ENCODE data around the gene RER1.
A peak's percentile ranks its signal among the peaks of the same experiment; 100 is the strongest.

The RER1 gene, protein sequence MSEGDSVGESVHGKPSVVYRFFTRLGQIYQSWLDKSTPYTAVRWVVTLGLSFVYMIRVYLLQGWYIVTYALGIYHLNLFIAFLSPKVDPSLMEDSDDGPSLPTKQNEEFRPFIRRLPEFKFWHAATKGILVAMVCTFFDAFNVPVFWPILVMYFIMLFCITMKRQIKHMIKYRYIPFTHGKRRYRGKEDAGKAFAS

DNA sequence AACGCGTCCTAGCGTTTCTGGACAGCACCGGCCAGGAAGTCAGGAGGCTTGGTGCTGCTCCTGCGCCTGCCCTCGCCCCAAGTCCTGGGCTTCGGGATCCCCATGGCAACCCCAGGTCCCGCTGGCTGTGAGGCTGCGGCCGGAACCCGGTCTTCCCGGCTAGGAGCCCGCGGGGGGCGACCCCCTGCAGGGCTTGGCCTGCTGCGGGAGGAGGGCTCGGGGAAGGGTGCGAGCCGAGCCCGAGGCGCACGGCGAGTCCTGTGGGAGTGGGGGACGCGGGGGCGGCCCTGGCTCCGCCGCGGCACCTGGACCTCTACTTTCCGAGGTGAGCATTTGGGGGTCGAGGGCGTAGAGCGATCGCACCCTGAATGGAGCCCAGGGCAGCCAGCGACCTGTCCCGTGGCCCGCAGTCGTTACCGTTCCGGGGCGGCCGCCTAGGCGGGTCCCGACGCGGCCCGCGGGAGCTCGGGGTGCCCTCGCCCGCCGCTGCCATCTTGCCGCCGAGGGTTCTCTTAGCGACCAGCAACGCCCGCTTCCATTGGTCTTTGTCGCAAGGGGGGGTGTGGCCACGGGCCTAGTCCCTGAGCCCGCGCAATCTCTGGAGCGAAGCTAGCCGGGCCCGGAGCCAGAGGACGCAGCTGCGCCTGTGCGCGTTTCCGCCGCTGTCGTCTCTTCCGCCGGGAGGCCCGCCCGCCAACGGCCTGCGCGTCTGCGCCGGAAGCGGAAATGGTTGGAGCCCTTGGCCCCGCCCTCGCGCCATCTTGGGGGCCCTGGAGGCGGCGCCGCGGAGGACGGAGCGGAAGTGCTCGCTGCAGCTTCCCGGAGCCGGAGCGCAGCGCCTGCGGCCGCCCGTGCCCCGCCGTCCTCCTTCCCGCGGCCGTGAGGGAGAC is at the start of gene RER1, which contains the start of gene MORN1:
Gene RER1, plus strand, starts transcription at position 801 of the 890 bp plus-strand sequence. CDS start 3,950 bp downstream, outside the sequence.
Gene MORN1, minus strand, starts transcription at position 514 of the 890 bp plus-strand sequence. Its CDS starts 21 bp downstream, at position 493.
- Histone ChIP-seq H3K4me1 (ENCODE audit: control insufficient read depth, insufficient read depth, low read length) (peaks cover 20% of the 10 kb centered on the region), H3K4me3 (ENCODE audit: low read length) (peak within 1 kb of the TSS; percentile 87), H3K27me3 (replicated peaks; ENCODE audit: control insufficient read depth, insufficient read depth, low read length) (no peaks in the 10 kb centered on the region), H3K36me3 (ENCODE audit: control insufficient read depth, insufficient read depth, low read length, severe bottlenecking) (peaks cover 21% of the 10 kb centered on the region), H3K9ac (ENCODE audit: low read length) (peak within 1 kb of the TSS; percentile 93), H3K9me3 (ENCODE audit: control insufficient read depth, low read length) (no peaks in the 10 kb centered on the region)
- DNase-seq (ENCODE audit: low read depth): peak; percentile 100

GRCh38 chr1:2342384-2343022 is 49.1 kb upstream of the RER1 start:
- Histone ChIP-seq H3K36me3 (ENCODE audit: control insufficient read depth, insufficient read depth, low read length, severe bottlenecking) (no peaks in the 10 kb centered on the region), H3K4me1 (ENCODE audit: control insufficient read depth, insufficient read depth, low read length) (no peaks in the 10 kb centered on the region), H3K9ac (ENCODE audit: low read length) (no peak overlapping the region), H3K9me3 (ENCODE audit: control insufficient read depth, low read length) (no peaks in the 10 kb centered on the region), H3K27me3 (replicated peaks; ENCODE audit: control insufficient read depth, insufficient read depth, low read length) (peaks cover 4% of the 10 kb centered on the region), H3K4me3 (ENCODE audit: low read length) (no peak overlapping the region)
- no peak for DNase-seq (ENCODE audit: low read depth)

- no peak for DNase-seq (ENCODE audit: low read depth)
- Histone ChIP-seq H3K4me1 (ENCODE audit: control insufficient read depth, insufficient read depth, low read length) (no peaks in the 10 kb centered on the region), H3K36me3 (ENCODE audit: control insufficient read depth, insufficient read depth, low read length, severe bottlenecking) (no peaks in the 10 kb centered on the region), H3K9ac (ENCODE audit: low read length) (no peak overlapping the region), H3K9me3 (ENCODE audit: control insufficient read depth, low read length) (no peaks in the 10 kb centered on the region), H3K27me3 (replicated peaks; ENCODE audit: control insufficient read depth, insufficient read depth, low read length) (peaks cover 4% of the 10 kb centered on the region), H3K4me3 (ENCODE audit: low read length) (no peak overlapping the region)
Observed at GRCh38 chr1:2343023-2343935, 48.4 kb upstream of the RER1 start.

- H3K4me3 ChIP-seq (ENCODE audit: low read length): no peak overlapping the region
- no peaks in the 10 kb centered on the region for H3K9me3 ChIP-seq (ENCODE audit: control insufficient read depth, low read length)
- DNase-seq (ENCODE audit: low read depth): no peak
Observed at GRCh38 chr1:2344121-2344681, 47.4 kb upstream of the RER1 start.

DNA sequence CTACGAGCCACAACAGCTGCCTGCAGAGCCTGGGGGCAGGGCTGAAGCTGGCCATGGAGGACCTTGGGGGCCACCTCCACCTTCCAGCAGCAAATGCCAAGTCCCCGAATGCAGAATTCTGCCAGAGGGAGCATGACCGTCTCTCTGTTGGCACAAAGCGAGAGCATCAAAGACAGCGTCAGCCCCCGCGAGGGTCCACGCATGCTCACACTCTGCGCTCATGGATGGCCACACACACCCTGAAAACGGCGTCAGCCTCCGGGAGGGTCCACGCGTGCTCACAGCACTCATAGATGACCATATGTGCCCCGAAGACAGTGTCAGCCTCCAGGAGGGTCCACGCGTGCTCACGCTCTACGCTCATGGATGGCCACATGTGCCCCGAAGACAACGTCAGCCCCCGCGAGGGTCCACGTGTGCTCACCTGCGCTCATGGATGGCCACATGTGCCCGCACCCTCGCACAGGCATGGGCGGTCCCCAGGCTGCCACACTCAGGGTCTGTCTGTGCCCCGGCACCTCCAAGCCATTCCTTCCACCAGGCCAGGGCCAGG is 46.8 kb upstream of the RER1 start:
- no peaks in the 10 kb centered on the region for H3K4me1 ChIP-seq (ENCODE audit: control insufficient read depth, insufficient read depth, low read length)
- H3K36me3 ChIP-seq (ENCODE audit: control insufficient read depth, insufficient read depth, low read length, severe bottlenecking): no peaks in the 10 kb centered on the region
- no peak overlapping the region for H3K9ac ChIP-seq (ENCODE audit: low read length)
- no peaks in the 10 kb centered on the region for H3K9me3 ChIP-seq (ENCODE audit: control insufficient read depth, low read length)
- no peak overlapping the region for H3K4me3 ChIP-seq (ENCODE audit: low read length)
- peaks cover 4% of the 10 kb centered on the region for H3K27me3 ChIP-seq (replicated peaks; ENCODE audit: control insufficient read depth, insufficient read depth, low read length)
- no peak for DNase-seq (ENCODE audit: low read depth)

More at GRCh38 chr1:2344121-2344681, 47.4 kb upstream of the RER1 start:
- H3K36me3 ChIP-seq (ENCODE audit: control insufficient read depth, insufficient read depth, low read length, severe bottlenecking): no peaks in the 10 kb centered on the region
- peaks cover 4% of the 10 kb centered on the region for H3K27me3 ChIP-seq (replicated peaks; ENCODE audit: control insufficient read depth, insufficient read depth, low read length)
- no peak overlapping the region for H3K9ac ChIP-seq (ENCODE audit: low read length)
- H3K4me1 ChIP-seq (ENCODE audit: control insufficient read depth, insufficient read depth, low read length): no peaks in the 10 kb centered on the region

GRCh38 chr1:2345297-2346075 is 46.2 kb upstream of the RER1 start:
- H3K4me1 ChIP-seq (ENCODE audit: control insufficient read depth, insufficient read depth, low read length): no peaks in the 10 kb centered on the region
- no peak for DNase-seq (ENCODE audit: low read depth)

DNA sequence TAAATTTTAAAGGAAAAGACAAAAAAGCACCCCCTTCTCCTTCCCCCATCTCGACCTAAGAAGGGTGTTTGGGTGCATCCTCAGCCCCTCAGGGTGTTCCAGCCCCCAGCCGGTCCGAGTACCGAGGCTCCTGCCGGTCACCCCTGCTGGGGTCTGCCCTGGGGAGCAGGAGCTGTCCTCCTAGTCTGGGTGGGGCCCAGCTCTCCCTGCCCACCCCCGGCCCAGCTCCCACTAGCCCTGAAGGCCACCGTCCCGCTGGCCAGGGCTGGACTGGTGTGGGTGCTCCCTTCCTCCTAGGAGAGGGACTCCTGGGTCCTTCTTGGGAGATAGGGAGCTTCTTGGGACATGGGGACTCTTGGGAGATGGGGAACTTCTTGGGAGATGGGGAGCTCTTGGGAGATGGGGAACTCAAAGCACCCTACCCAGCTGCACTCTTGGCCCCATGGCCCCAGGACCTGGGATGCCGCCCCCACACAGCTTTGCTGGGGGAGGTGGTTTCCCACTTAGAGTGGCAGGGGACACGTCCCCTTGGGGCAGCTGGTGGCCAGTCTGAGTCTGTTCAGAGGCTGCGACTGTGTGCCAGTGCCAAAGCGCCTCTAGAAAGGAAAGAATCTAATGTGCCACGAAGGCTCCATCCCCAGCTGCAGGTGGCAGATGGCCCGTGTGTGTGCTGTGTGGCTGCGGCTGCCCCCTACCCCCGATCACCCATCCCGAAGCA is 44.8 kb upstream of the RER1 start:
- Histone ChIP-seq H3K9me3 (ENCODE audit: control insufficient read depth, low read length) (no peaks in the 10 kb centered on the region), H3K9ac (ENCODE audit: low read length) (no peak overlapping the region), H3K27me3 (replicated peaks; ENCODE audit: control insufficient read depth, insufficient read depth, low read length) (peaks cover 4% of the 10 kb centered on the region), H3K4me3 (ENCODE audit: low read length) (no peak overlapping the region), H3K36me3 (ENCODE audit: control insufficient read depth, insufficient read depth, low read length, severe bottlenecking) (no peaks in the 10 kb centered on the region), H3K4me1 (ENCODE audit: control insufficient read depth, insufficient read depth, low read length) (no peaks in the 10 kb centered on the region)
- DNase-seq (ENCODE audit: low read depth): no peak

More at GRCh38 chr1:2345297-2346075, 46.2 kb upstream of the RER1 start:
- Histone ChIP-seq H3K9ac (ENCODE audit: low read length) (no peak overlapping the region), H3K9me3 (ENCODE audit: control insufficient read depth, low read length) (no peaks in the 10 kb centered on the region), H3K36me3 (ENCODE audit: control insufficient read depth, insufficient read depth, low read length, severe bottlenecking) (no peaks in the 10 kb centered on the region), H3K27me3 (replicated peaks; ENCODE audit: control insufficient read depth, insufficient read depth, low read length) (peaks cover 4% of the 10 kb centered on the region), H3K4me3 (ENCODE audit: low read length) (no peak overlapping the region)

DNA sequence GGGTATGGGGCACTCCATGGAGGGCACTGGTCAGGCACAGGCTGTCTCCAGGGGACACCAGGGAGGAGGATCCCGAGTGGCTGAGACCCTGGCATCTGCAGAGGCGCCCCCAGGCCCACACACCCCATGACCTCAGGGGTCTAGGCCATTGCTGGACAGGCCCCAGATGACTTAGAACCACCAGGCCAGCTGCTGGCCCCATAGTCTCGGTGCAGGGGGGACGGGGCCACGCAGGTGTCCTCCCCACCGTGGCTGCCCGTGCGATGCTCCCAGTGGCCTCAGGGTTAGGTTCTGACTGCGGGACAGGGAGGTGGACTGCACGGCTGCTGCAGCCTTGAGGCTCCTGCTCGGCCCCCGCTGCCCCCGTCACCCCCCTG is 44.2 kb upstream of the RER1 start:
- H3K9me3 ChIP-seq (ENCODE audit: control insufficient read depth, low read length): no peaks in the 10 kb centered on the region
- peaks cover 4% of the 10 kb centered on the region for H3K27me3 ChIP-seq (replicated peaks; ENCODE audit: control insufficient read depth, insufficient read depth, low read length)
- H3K9ac ChIP-seq (ENCODE audit: low read length): no peak overlapping the region
- H3K4me1 ChIP-seq (ENCODE audit: control insufficient read depth, insufficient read depth, low read length): no peaks in the 10 kb centered on the region
- H3K4me3 ChIP-seq (ENCODE audit: low read length): no peak overlapping the region
- no peaks in the 10 kb centered on the region for H3K36me3 ChIP-seq (ENCODE audit: control insufficient read depth, insufficient read depth, low read length, severe bottlenecking)
- no peak for DNase-seq (ENCODE audit: low read depth)

DNA sequence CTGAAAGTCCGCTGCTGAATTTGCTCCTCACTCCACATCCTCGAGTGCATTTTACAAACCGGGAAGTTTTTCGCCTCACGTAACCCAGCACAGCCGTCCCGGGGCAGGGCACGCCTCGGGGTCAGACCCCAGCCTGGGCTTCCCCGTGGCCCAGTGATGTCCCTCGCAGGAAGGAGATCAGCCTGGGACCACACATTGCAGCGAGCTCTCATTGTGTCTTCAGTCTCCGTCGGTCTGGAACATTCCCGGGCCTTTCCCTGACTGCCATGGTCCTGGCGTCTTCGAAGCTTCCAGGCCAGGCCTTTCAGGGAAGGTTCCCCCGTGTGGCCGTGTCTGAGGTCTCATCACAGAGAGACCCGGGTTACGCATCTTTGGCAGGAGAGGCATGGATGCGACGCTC is 43.7 kb upstream of the RER1 start:
- Histone ChIP-seq H3K4me1 (ENCODE audit: control insufficient read depth, insufficient read depth, low read length) (no peaks in the 10 kb centered on the region), H3K27me3 (replicated peaks; ENCODE audit: control insufficient read depth, insufficient read depth, low read length) (peaks cover 4% of the 10 kb centered on the region), H3K9me3 (ENCODE audit: control insufficient read depth, low read length) (no peaks in the 10 kb centered on the region), H3K9ac (ENCODE audit: low read length) (no peak overlapping the region), H3K36me3 (ENCODE audit: control insufficient read depth, insufficient read depth, low read length, severe bottlenecking) (no peaks in the 10 kb centered on the region), H3K4me3 (ENCODE audit: low read length) (no peak overlapping the region)
- DNase-seq (ENCODE audit: low read depth): no peak
